H1 (cell line): Measurements from ENCODE around the gene PLCB2. TPM values are rescaled to one million over a fixed set of nuclear protein-coding genes. Genes with fewer than 3 reads are reported as not detected.

Experiments used
- GTF2F1 ChIP-seq: IDR thresholded peaks from 2 replicates; pipeline ENCODE4 v1.6.1; 2012; ENCODE audit warnings: low read depth, low read length, improper control_type of control experiment, borderline replicate concordance
- HDAC6 ChIP-seq: IDR thresholded peaks from one replicate; pipeline ENCODE4 v1.7.1; 2012; ENCODE audit warnings: low read depth, mild to moderate bottlenecking, inconsistent platforms, low read length, moderate library complexity
- KDM5A ChIP-seq: fragments of 200-600 bp; IDR thresholded peaks from 2 replicates; pipeline ENCODE4 v1.7.1; 2012; ENCODE audit warnings: mild to moderate bottlenecking, low read length, inconsistent platforms, mixed read lengths
- SIX5 ChIP-seq: IDR thresholded peaks from 2 replicates; pipeline ENCODE4 v1.6.1; 2011; ENCODE audit warnings: mild to moderate bottlenecking, low read depth, low read length
- SP2 ChIP-seq: IDR thresholded peaks from 2 replicates; pipeline ENCODE4 v1.6.1; 2012; ENCODE audit warnings: mild to moderate bottlenecking, low read length, inconsistent platforms
- TBP ChIP-seq: IDR thresholded peaks from 2 replicates; pipeline ENCODE4 v1.6.1; 2011; ENCODE audit warnings: low read depth, low read length, improper control_type of control experiment
- polyA plus RNA-seq, 7 experiments: library from polyadenylated mRNA; depleted of rRNA in 3 of 7; stranded (reverse) in 5 of 7; unstranded in 2 of 7; fragments of >200 nt in 5 of 7; fragments of 200-250 nt in 2 of 7; gene quantifications; 1 replicate in 5 of 7; 2 replicates in 1 of 7; 4 replicates in 1 of 7; pipeline versions ENCODE4 v1.2.1 to v1.2.3, GENCODE V29; 2011 to 2013; ENCODE audit warnings: missing spikeins in 2 of 7, mixed read lengths in 2 of 7
- total RNA-seq: library from RNA; stranded (reverse); fragmentation: NEBNext Ultra II Directional; extraction: Animal tissue kit (Norgen Biotek cat#: 25700); gene quantifications from 2 replicates; pipeline ENCODE4 v1.2.1, GENCODE V29; 2021

Gene PLCB2
- total and polyA plus RNA-seq, 2 of the 8 experiments (the other 6 are each of a cell fraction or from before 2014, with no cell fraction given): 7.2 to 8.4 TPM

- no peak for TF ChIP-seq SIX5
- no peak for TF ChIP-seq HDAC6
- TF ChIP-seq TBP: no peak
- TF ChIP-seq SP2: no peak
- no peak for TF ChIP-seq GTF2F1
- TF ChIP-seq KDM5A: no peak
Measured at GRCh38 chr15:40285554-40286011, 22.2 kb downstream of the PLCB2 start (continued).
